GM19468 (cell line): ENCODE measurements around the gene AEN.

Experiments used
- ATAC-seq: cut with Tn5 transposase; IDR thresholded peaks from one replicate; pipeline ENCODE4 v1.9.1; 2021; ENCODE audit warnings: mild to moderate bottlenecking, moderate library complexity, moderate number of reproducible peaks; ENCODE audit not compliant: unreplicated experiment; ENCODE audit errors: extremely low read depth

Gene AEN

DNA sequence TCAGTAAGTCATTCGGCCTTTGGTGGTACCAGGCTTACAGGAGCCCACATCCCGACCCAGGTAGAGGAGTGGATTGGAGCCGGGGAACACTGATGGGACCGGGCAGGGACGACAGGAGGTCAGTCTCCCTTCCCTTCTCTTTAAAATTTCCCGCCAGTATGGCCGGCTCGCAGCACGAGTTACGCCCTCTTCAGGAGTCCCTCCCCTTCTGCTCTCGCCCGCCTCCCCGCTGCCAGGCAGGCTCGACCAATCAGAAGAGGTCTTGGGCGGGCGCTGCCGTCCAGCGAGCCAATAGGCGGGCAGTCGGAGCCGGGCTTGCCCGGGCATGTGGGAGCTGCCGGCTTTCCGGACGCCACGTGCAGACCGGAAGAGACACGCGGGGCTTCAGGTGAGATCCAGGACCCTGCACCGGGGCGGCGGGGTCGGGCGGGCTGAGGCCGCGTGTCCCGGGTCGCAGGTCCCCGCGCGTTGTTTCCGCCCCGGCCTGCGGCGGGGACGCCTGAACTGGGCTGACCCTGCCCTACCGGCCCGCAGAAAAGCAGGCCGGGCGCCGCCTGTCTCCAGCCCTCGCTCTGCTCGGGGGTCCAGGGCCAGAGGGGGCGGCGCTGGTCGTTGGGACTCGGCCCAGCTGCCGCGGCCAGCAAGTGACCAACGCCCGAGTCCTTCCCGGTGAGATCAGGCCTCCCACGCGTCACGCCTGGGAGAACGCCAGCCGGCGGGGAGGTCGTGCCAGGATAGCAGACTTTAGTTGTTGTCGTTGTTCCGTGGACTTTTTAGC, at the start of gene AEN:
AEN (plus strand) TSS at position 346 of the 778 bp plus-strand sequence. CDS start 4,870 bp downstream, outside the sequence.
- ATAC-seq, result peak; percentile 96

DNA sequence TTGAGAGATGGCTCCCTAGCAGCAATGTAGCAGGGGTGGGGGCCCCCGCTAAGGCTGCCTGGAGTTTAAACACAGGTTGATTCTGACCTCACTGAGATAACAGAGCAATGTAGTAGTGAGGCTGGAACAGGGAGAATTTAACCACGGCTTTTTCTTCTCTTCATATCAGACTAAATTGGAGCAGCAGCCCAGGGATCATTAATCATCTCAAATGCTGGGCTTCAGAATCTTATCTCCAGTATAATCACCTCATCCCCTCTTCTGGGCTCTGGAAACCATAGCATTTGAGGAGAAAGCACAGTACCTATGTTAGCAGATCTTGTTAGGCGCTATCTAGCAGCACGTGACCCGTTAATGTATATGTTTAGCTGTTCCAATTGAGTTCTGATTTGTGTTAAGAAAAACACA, 49.3 kb upstream of the AEN start:
- ATAC-seq, result no peak

DNA sequence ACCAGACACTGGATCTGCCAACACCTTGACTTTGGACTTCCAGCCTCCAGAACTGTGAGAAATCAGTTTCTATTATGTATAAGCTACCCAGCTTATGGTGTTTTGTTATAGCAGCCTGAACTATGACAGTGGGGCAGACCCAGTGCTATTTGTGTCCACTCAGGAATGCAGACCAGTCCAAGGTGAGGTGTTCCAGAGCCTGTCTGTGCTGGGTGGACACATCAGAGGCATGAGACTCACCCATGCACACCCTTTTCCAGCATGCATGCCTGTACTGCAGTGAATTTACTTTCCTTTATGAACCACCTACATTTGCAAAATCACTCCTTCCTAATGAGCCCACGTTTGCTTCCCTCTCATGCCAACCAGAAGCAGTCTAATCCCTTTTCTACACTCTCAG, 47.1 kb upstream of the AEN start:
- ATAC-seq, result no peak

- no peak for ATAC-seq
These were observed 46.5 kb upstream of the AEN start for GRCh38 chr15:88574655-88575054.

GRCh38 chr15:88579322-88579721, 41.8 kb upstream of the AEN start:
- no peak for ATAC-seq

GRCh38 chr15:88580532-88580931, 40.6 kb upstream of the AEN start:
- no peak for ATAC-seq

DNA sequence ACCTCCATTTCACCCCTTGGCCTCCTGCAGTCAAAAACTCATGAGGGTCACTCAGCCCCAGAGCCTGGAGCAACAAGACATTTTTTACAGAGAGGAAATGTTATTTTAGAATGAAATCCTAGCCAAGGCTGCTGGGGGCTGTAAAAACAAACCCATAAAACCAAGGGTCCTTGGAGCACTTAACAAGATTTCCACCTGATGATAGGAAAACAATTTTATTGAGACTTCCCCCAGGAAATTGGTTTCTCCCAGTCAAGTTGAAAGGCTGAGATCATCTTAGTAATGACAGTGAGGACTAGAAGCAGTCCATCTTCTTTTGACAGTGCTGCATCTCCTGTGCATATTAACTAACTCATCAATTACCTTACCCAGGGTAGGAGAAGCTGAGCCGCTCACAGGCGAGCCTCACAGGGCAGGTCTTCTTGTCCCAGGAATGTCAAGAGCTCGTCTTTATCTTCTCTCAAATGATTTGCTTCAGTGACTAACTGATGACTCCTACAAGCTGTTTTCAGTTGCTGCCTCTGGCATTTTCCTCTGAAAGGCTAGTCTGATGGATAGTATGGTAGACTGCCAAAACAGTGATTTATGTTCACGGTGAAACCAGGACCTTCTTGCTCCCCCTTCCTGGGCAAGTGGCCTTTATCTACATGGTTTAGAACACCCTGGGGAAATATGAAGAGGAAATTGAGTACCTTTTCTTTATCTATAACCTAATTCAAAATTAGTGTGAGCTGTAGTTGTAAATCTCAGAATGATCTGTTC, 34.6 kb upstream of the AEN start:
- ATAC-seq, result no peak

GRCh38 chr15:88590759-88591158, 30.4 kb upstream of the AEN start:
- ATAC-seq, result no peak

GRCh38 chr15:88591384-88591783, 29.8 kb upstream of the AEN start:
- ATAC-seq, result no peak

DNA sequence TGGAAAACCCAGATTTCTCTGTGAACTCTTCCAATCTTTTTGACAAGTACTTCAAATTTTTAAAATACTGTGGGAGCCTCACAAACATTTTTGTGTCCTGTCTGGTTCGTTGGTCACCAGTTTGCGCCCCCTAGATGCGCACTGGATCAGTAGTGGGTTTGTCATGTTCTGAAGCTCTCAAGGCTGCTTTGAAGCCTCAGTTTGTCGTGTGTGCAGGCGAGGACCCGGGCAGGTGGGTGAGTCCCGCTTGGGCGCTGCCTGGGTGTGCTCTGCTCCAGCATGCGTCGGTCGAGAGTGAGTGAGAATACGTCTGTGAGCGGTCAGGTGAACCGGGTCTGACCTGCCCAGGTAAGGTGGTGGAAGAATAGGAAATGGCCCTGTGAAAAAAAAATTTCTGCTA, 17.3 kb upstream of the AEN start:
- no peak for ATAC-seq

GRCh38 chr15:88604381-88605188, 16.6 kb upstream of the AEN start:
- ATAC-seq, result no peak

DNA sequence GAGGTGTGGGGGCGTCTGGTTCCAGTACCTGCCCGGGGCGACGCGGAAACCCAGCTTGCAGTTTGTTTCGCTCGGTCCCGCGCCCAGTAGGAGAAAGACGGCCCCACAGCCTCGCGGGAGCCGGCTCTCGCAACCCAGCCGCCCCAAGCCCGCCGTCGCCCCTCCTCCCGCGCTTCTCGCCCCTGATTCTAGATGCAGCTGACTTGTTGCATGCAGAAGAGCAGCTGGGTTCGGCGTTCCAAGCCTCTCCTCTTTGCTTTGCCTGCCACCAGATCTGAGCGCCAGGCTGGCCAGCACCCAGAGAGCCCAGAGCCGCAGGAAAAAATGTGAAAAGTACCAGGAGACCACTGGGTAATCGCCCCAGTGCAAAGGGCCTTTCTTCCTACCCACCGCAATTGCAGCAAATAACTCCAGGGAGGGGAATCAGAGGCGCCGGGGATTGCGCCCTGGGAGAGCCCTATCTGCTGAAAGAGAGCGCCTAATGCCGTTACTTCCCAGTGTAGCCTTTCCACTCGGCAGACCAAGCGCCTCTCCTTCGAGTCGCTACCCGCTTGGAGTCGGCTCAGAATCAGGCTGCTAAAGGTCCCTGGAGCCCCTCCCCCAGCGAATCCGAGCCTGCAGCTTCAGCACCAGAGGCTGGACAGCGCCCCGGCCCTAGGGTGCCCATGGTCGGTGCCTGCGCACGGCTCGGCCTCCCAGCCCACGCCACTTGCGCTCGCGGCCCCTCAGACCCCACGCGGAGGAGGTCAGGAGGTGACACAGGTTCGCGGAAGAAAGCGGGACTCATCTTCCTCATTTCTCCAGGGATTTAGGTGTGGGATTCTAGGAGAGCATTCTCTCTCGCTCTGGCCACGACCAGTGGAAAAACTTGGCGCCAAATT, 15.7 kb upstream of the AEN start:
- no peak for ATAC-seq

GRCh38 chr15:88606070-88606794, 14.9 kb upstream of the AEN start:
- no peak for ATAC-seq

- no peak for ATAC-seq
These were observed 13.2 kb upstream of the AEN start for GRCh38 chr15:88607951-88608350.

DNA sequence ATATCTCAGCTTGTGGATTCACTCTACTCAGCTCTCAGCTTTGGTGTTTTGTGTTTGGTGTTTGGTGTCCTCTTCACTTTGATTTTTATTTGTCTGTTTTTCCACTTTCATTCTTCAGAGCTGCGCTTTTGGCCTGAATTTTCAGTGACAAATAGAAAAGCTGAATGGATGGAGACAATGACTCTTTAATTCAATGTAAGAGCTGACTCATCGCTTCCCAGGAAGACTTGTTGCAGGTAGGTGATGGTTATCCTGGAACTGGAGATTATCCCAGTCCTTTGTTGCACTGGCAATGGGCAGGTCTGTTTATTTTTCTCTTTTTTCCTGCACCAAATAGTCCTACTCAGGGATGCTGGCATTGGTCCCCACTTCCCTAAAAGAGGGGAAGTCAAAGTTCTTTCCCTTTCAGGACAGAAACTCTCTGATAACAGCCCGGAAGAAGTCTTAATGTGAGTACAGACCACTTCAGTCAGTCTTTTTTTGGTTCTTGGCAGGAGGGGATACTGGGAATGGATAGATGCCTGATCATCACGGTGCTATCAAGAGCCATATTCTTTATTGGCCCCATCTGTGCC, 12.4 kb upstream of the AEN start:
- no peak for ATAC-seq

DNA sequence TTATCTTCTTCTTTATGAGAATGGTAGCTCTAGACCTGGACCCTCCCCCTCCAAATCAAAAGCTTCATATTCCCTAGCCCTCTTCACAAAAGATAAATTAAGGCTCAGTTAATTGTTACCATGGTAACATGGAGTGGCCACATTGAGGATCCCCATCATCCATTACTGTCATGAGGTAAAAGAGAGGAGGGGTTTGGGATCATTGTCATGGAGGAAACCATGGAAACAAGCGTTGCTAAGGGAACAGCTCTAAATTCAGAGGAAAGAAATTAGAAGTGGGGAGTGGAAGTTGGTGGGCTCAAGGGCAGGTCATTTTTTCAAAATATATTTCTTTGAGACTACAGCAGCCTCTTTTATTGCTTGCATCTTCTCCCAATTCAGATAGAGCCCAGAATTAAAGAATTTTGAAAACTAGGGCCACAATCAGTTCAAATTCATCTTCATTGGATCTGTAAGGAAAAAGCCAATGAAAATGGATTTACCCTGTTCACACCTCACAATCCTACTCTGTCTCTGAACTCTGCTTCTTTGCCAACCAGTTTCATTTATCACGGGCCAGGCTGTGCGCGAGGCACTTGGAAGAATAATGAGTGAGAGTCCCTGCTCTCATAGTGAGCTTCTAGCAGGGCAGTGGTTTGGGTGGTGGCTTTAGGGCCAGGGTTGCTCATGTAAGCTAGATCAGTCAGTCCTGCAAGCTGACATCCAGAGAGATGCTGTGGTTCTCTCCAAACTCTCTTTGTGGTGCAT, 11.6 kb upstream of the AEN start:
- no peak for ATAC-seq

- no peak for ATAC-seq
These were observed 10.4 kb upstream of the AEN start for GRCh38 chr15:88610701-88611231.
